HG02588 (cell line): ENCODE data around the gene APOBEC3G.

Experiments
- ATAC-seq: cut with Tn5 transposase; IDR thresholded peaks from one replicate; pipeline ENCODE4 v1.9.1; 2021; ENCODE audit warnings: mild to moderate bottlenecking, moderate library complexity; ENCODE audit not compliant: unreplicated experiment

Gene APOBEC3G

DNA sequence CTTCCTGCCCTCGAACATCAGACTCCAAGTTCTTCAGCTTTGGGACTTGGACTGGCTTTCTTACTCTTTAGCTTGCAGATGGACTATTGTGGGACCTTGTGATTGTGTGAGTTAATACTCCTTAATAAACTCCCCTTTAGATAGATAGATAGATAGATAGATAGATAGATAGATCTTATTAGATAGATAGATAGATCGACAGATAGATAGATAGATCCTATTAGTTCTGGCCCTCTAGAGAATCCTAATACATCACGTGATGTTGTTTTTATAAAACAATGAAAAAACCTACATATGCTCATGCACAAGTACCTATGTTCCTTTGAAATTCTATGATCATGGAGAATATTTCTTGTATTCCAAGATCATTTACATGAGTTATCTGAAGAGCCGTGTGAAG is 43.9 kb downstream of the APOBEC3G start:
- ATAC-seq = no peak

DNA sequence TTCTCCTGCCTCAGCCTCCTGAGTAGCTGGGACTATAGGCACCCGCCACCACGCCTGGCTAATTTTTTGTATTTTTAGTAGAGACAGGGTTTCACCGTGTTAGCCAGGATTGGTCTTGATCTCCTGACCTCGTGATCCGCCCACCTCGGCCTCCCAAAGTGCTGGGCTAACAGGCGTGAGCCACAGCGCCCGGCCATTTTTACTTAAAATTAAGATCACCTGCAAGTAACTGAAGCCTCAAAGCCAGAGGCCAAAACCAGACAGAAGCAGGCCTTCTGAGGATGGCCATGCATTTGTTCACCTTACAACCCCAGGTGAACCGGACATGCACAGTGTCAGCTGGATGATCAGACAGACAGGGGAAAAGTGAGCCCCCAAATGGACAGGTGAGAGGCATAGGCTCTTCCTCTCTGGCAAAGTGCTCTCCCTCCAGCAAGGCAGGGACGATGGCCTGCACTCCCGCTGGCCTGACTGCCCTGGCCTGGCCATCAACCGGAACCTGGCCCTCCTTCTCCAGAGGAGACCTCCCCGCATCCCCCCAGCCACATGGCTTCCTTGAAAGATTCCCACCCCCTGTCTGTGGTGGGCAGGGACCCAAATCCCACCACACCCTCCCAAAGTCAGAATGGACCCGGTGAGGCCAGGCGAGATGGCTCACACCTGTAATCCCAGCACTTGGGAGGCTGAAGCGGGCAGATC is 45.8 kb downstream of the APOBEC3G start:
- no peak for ATAC-seq

DNA sequence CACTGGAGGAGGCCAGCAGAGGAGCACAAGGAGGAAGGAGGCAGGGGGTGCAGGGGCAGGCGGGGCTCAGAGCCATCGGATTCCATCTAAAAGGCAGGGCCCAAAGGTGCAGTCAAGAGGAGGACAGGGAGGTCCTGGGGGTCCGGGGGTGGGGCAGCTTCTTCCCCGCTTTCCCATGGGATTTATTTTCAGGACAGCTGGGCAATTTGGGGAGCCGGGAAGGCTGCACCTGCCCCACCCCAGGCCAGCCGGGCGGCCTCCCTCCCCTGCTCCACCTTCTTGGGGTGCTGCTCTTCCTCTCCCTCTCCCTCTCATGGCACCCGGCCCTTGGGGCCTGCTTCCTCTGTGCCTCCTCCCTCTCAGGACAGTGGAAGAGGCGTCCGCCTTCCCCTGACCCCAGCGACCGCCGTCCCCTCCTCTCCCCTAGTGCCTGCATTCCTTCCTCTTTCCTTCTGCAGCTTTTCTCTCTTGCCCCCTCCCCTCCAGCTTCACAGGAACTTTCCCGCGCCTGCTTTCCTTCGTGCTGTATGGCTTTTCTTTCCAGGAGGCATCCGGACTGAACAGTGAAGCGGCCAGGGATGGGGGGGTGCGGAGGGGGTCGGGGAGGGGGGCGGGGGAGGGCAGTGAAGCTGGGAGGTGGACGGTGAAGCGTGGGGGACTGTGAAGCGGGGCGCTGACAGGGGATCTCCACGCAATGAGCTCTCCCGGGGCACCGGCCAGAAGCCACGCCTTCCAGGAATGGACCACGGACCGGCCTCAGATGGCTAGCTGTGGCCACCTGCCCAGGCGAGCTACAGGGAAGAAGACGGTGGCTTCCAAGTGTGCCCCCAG is 46.9 kb downstream of the APOBEC3G start:
- ATAC-seq = no peak

DNA sequence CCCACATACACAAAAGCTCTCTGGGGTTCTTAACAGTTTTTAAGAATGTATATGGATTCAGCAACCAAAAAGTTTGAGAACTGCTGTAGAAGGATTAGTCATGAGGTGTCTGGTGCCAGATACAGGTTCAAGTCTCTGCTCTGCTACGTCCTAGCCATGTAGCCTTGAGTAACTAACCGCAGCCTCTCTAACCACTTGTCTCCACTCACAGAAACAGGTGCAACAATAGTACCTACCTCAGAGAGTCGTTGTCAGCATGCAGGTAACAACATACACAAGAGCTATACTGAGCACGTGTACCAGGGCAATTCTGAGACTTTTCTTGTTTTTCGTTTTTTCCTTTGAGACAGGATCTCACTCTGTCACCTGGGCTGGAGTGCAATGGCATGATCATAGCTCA is 48.5 kb downstream of the APOBEC3G start:
- no peak for ATAC-seq

DNA sequence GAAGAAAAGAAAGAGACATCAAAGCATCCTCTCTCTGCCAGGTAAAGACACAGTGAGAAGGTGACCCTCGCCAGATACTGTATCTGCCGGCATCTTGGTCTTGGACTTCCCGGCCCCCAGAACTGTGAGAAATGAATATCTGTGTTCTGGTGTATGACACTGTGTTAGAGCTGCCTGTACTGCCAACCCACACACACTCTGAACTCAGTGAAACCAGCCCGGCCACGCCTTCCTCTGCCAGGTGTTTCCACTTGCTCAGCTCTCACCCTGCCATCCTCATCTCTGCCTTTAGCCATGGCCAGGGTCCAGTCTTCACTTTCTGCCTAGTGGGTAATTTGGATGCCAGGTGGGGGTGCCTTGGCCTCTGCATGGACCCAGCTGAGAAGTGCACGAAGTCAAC is 51.4 kb downstream of the APOBEC3G start:
- ATAC-seq = no peak

DNA sequence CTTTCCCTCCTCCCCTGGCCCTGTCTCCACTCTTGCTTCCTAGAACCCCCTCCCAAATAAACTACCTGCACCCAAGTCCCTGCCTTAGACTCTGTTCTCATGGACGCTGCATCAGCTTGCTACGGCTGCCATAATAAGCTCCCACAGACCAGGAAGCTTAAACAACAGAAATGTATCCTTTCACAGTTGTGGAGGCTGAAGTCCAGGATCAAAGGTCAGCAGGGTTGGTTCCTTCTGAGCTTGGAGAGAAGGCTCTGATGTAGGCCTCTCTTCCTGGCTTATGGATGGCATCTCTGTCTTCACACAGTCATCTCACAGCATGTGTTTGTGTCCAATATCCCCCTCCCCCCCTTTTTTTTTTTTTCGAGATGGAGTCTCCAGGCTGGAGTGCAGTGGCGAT is 52.0 kb downstream of the APOBEC3G start:
- ATAC-seq = no peak

DNA sequence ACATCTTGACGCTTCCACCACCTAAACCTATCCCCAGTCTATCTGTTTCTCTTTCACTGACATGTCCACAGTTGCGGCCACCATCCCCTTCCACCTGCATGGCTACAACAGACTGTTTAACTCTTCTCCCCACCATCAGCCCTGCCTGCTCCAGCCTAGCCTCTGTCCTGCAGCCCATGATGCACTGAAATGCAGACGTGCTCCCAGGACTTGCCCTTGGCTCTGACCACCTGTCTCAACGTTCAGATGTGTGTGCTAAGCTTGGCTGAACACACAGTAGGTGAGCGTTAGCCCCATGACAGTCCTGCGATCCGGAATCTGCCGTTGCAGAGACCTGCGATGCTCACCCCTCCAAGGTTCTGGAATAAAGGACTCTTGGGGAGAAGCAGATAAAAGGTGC is 52.7 kb downstream of the APOBEC3G start:
- no peak for ATAC-seq

DNA sequence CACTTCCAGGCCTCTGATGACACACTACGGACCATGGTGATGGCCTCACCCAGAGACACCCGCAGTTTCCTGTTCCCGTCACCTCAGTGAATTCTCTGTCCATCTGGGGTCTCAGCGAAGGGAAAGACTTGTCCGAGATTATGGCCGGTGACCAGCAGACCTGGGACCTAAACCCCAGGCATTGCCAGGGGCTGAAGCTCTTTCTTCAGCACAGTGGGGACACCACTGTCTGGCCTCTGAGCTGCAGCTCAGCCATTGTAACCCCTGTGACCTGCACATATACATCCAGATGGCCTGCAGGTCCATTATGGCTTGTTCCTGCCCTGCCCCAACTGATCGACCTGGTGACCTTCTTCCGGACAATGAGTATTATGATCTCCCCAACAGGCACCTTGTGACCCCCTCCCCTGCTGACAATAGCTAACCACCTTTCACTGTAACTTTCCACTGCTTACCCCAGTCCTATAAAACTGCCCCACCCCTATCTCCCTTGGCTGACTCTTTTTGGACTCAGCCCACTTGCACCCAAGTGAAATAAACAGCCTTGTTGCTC is 53.2 kb downstream of the APOBEC3G start:
- no peak for ATAC-seq

DNA sequence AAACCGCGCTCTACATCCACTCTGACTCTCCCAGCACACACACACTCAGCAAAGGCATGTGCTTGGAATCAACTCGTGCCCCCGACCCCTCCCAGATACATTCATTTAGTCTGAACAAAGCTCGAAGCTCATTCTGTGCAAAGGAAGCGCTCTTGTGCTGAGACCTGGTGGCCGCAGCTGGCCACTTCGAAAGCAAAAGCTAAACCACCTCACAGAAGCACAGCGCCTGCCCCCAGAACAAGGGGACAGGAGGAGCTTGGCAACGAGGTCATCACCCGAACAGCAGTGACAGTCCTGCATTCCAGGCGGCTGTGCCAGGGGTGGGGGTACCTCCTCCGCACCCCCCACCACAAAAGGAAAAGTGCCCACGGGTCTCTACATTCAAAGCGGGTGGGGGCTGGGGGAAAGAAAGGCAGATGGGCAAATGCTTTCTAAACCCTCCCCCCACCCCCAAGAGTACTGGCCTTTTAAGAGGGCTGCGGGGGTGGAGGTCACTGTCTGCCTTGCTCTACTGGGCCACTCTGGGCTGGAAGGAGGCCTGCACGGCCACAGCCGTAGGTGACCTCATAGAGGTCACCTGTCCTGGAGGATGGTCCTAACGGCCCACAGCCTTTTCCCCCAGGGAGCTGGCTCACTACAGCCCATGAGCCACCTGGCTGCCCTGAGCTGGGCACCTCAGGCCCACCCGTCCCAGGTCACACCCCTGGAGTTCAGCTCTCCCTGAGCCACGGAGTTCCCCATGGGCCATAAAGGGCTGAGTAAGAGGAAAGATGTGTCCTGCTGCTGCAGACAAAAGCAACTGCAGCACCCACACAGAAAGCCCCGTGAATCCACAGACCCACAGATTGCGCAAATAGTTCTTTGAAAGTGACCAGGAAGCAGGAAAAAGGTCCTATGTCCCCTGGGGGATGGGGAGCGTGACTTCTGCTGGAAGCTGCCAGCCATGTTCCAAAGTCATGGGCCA is 54.1 kb downstream of the APOBEC3G start:
- ATAC-seq = no peak

DNA sequence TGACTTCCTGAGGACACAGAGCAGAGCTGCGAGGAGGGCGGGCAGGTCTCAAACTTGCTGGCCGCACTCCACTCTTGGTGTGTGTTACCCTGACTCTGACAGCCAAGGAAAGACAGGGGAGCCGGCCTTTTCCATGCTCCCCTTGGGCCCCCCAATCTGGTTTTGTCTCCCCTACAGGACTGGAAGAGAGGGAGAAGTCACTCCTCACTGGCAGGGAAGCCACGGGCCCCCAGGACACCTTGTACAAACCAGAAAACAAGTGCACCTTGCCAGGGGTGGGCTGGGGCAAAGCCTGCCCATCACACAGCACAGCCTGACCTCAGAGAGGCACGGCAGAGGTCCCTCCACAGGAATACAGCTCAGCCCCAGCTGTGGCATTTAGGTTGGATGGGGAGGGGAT is 55.2 kb downstream of the APOBEC3G start:
- no peak for ATAC-seq

DNA sequence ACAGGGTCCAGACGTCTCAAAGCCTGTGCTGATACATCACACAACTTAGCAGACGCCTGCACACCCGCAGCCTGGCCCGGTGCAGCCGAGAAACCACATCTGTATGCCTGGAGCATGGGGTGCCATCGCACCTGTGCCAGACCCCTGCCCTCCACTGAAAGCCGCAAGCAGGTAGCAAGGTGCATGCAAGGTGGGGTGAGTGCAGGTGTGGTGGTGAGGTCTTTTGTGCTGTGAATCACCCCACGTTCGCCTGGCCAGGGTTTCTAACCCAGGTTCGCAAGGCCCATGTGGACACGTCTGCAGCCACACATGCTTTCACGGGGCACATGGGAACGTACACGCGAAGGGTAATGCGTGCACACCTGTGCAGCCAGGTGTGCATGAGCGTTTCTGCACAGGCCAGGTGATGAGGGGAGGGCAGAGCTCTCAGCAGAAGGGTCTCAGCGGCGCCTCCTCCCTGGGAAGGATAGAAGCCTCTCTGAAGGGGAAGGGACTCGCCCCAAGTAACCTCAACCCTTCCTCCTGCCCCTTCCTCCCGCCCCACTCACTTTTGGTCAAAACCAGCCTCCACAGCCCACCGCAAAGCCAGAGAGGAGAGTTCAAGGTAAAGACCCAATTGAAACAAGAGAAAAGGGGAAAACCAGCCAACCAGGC is 55.9 kb downstream of the APOBEC3G start:
- no peak for ATAC-seq

DNA sequence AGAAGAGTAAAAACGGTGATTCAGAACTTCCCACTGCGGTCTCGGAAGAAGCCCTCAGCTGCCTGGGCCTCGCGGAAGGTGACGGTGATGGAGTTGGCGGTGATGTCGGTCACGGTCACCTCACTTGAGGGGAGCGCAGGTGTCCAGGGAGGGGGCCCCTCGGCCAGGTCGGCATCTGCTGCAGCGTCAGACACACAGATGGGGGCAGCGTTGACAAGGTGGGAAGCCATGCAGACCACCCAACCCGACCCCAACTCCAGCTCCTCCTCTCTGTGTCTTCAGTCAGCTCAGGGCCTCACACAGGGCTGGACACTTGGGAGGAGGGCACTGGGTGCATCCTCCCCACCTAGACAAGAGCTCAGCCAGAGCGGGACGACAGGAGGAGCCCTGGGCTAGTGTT is 56.8 kb downstream of the APOBEC3G start:
- ATAC-seq = no peak

DNA sequence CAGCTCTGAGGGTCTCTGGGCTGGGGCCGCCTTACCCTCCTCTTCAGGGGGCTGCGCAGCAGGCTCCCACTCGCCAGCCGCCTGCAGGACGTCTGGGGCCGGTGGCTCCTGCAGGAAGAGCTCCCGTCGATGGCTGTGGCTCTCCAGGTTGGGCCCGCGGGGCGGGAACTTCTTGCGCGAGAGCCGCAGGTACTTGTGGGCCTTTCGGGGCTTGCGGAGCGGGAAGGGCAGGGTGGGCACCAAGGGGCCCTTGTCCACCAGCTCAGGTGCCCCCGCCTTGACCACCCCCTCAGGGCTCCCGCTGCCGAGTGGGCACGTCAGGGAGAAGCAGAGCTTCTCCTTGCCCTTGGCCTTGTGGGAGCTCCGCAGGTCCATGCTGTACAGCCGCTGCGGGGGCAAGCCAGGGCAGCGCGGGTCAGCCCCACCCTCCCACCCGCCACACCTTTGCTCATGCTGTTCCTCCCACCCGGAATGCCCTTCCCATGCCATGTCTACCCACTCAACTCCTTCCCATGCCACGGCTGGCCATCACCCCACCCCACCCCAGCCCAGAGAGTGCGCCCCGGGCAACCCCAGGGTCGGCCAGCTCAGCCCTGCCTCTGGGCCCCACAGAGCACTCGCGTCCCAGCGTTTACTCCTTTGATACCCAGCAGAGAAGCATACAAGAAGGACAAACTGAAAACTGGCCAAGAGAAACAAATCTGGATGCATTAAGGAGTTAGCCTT is 57.5 kb downstream of the APOBEC3G start:
- ATAC-seq = no peak

DNA sequence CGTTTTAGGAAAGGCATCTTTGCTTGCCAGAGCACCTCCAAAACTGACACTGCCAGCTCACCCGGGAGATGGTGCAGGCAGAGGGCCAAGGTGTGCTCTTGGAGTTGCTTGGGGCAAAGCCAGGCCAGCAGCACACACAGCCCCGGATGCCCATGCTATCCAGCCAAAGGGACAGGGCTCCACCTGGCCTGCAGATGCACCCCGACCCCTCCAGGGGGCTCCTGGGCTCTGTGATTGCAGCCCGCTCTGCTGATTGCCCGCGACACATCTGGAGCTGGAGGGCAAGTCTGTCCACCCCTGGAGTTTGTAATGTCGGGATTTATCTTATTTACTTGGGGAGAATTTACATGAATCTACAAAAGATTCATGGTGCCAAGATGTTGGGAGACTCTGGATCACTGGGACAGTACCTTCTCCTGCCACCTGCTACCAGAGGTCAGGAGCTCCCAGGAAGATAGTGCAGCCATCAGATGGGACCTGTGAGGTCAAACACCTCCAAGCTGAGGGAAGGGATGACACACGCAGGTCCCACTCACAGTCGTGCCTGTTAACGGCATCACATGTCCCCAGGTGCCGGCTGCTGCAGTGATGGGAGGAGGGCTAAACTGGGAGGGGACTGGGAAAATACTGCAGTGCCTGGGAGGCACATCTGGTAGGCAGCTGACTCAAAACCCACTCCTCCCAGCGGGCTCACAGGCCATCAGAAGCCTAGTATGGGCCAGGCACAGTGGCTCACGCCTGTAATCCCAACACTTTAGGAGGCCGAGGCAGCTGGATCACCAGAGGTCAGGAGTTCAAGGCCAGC is 58.2 kb downstream of the APOBEC3G start:
- no peak for ATAC-seq

DNA sequence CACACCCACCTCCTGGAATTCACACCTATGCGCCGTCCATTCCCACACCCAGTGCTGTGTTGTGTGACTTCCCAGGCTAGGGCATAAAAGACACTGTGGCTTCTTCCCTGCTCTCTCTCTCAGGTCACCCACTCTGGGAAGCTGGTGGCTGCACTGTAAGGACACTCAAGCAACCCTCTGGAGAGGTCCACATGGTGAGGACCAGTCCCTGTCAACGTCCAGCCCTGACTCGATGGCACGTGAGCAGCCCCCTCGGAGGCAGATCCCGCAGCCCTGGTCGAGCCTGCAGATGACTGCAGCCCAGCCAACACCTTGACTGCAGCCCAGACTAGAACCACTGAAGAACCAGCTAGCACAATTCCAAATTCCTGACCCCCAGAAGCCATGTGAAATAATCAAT is 59.2 kb downstream of the APOBEC3G start:
- ATAC-seq = no peak
